Mucosa of descending colon (tissue), 3 donors: ENCODE measurements around the gene ESCO1. TPM values are rescaled to one million over a fixed set of nuclear protein-coding genes. Genes with fewer than 3 reads are reported as not detected.
A peak's percentile ranks its signal among the peaks of the same experiment; 100 is the strongest.
"Not testable (repeated sequence)": the region's sequence is repeated elsewhere in the genome, so short reads cannot be mapped to it uniquely, and the experiment has no call there.

Experiments used
- ATAC-seq: fragments of 200-7000 bp; cut with Tn5 transposase; one replicate; pipeline ENCODE4 v1.9.1; 2020; ENCODE audit warnings: mild to moderate bottlenecking, moderate library complexity
- DNase-seq, 3 donors: peaks; one replicate each; pipeline ENCODE4 v3.0.0-alpha.2; 2020
- H3K36me3 ChIP-seq: fragments of 200-600 bp; one replicate; pipeline ENCODE4 v1.8.0; 2021; ENCODE audit warnings: low read depth, mild to moderate bottlenecking
- H3K4me1 ChIP-seq: fragments of 200-600 bp; one replicate; pipeline ENCODE4 v1.8.0; 2021; ENCODE audit warnings: low read depth, mild to moderate bottlenecking
- H3K4me3 ChIP-seq: fragments of 200-600 bp; one replicate; pipeline ENCODE4 v1.8.0; 2021; ENCODE audit warnings: mild to moderate bottlenecking
- H3K9me3 ChIP-seq: fragments of 200-600 bp; one replicate; pipeline ENCODE4 v1.8.0; 2021; ENCODE audit warnings: mild to moderate bottlenecking
- CTCF ChIP-seq: fragments of 200-600 bp; IDR thresholded peaks from one replicate; pipeline ENCODE4 v1.8.0; 2022; ENCODE audit warnings: antibody characterized with exemption, mild to moderate bottlenecking
- intact Hi-C, 2 donors: fragments of 100-400 bp; cut with DNase I in 1 of 2; cut with micrococcal nuclease in 1 of 2; formaldehyde crosslinking; loops; one replicate each; pipeline versions ENCODE4 v1.11.0 to v1.11.1; 2022; cut with DNase I, micrococcal nuclease
- long read RNA-seq, 2 donors: library from polyadenylated mRNA; unstranded; transcript quantifications; one replicate each; pipeline ENCODE4 v2.0.0, GENCODE V29; 2019 to 2021
- total RNA-seq, 3 donors: library from RNA; stranded (reverse); fragmentation: NEBNext Ultra II Directional in 2 of 3; extraction: Animal tissue kit (Norgen Biotek cat#: 25700) in 2 of 3; gene quantifications; one replicate each; pipeline versions ENCODE4 v1.2.1 to v1.2.4, GENCODE V29; 2021 to 2023
- donor health status: DM: no; HTN: no; CAD: no; lungs with moderate emphysema.
- donor health status: DM: no; HTN: no; CAD: no.
- donor health status: DM: no; HTN: yes; CAD: no.

The ESCO1 gene, protein sequence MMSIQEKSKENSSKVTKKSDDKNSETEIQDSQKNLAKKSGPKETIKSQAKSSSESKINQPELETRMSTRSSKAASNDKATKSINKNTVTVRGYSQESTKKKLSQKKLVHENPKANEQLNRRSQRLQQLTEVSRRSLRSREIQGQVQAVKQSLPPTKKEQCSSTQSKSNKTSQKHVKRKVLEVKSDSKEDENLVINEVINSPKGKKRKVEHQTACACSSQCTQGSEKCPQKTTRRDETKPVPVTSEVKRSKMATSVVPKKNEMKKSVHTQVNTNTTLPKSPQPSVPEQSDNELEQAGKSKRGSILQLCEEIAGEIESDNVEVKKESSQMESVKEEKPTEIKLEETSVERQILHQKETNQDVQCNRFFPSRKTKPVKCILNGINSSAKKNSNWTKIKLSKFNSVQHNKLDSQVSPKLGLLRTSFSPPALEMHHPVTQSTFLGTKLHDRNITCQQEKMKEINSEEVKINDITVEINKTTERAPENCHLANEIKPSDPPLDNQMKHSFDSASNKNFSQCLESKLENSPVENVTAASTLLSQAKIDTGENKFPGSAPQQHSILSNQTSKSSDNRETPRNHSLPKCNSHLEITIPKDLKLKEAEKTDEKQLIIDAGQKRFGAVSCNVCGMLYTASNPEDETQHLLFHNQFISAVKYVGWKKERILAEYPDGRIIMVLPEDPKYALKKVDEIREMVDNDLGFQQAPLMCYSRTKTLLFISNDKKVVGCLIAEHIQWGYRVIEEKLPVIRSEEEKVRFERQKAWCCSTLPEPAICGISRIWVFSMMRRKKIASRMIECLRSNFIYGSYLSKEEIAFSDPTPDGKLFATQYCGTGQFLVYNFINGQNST
- 10 to 100 TPM; 14.8 to 18.0 (median 15.8) TPM for total RNA-seq
- long read RNA-seq, donor 1, full-length matches to known transcripts = 3 of 9 reads
- long read RNA-seq, donor 1, partial matches to known transcripts = 2 of 9 reads
- long read RNA-seq, donor 1, other reads (novel, unspliced or antisense) = 4 of 9 reads
- long read RNA-seq, donor 2, partial matches to known transcripts = 6 of 9 reads
- long read RNA-seq, donor 2, other reads (novel, unspliced or antisense) = 3 of 9 reads

DNA sequence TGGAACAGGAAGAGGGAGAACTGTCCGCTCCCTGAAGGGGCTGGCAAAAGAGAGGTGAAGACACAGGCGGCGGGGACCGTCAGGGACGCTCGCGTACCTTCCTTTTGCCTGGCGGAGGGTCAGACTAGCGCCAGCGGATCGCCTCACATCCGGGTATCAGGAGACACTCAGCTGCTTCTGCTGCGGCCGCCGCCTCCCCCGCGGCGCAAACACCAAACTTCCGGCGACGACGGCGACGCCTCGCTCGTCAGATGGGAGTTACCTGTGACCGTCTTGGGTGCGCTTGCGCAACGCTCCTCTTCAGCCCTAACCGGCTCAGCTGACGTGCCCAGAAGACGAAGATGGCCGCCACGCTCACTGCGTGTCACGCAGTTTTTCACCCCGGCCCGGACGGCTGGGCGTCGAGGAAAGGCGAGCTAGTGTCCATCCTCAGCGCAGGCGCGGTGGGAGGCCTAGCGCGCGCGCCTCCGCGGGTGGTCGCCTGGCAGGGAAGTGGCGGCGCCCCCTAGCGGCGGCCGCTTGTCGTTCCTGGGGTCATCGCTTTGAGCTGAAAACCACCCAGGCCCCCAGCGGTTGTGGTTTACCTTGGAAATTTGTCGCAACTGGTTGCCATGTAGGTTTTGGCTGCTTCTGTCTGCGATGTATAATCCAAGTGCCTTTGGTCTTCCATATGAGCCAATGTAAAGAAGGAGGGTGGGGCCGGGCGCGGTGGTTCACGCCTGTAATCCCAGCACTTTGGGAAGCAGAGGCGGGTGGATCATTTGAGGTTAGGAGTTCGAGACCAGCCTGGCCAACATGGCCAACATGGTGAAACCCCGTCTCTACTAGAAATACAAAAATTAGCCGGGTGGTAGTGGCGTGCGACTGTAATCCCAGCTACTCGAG, at the start of gene ESCO1:
TSS of gene ESCO1 (minus strand) at position 179 of the 885 bp plus-strand sequence. CDS start 25,861 bp downstream, outside the sequence.
- Histone ChIP-seq H3K9me3 (no peaks in the 10 kb centered on the region), H3K4me3 (peak within 1 kb of the TSS; percentile 84), H3K36me3 (no peaks in the 10 kb centered on the region), H3K4me1 (peaks cover 18% of the 10 kb centered on the region)
- TF ChIP-seq CTCF = peak; percentile 92
- DNase-seq = peak; percentile 95 to 99 (median 97)
- intact Hi-C loops = no loop called here
- ATAC-seq = peak; percentile 93

GRCh38 chr18:21640375-21640774, 39.9 kb upstream of the ESCO1 start:
- H3K36me3 ChIP-seq, DNase-seq, H3K9me3 ChIP-seq, intact Hi-C loops, H3K4me1 ChIP-seq, H3K4me3 ChIP-seq, ATAC-seq: not testable (repeated sequence)

DNA sequence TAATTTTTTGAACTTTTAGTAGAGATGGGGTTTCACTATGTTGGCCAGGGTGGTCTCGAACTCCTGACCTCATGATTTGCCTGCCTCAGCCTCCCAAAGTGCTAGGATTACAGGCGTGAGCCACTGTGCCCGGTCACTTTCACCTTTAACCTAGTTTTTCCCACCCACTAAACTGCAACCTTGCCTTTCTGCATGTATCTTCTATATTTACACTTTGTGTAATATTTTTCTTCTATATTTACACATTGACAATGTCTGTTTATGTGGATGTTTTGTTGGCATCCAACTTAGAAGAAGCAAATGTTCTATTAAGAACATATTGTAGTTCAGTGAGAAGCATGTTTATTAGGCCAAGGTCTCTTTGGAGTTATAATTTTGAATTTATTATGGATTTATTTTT, 38.3 kb upstream of the ESCO1 start:
- no peak for ATAC-seq
- Histone ChIP-seq H3K4me3 (no peak overlapping the region), H3K36me3 (no peaks in the 10 kb centered on the region), H3K9me3 (no peaks in the 10 kb centered on the region), H3K4me1 (peaks cover 5% of the 10 kb centered on the region)
- intact Hi-C loops = no loop called here
- DNase-seq = no peak
- no peak for TF ChIP-seq CTCF

GRCh38 chr18:21636769-21637168, 36.3 kb upstream of the ESCO1 start:
- intact Hi-C loops = no loop called here
- Histone ChIP-seq H3K4me1 (peaks cover 5% of the 10 kb centered on the region), H3K36me3 (no peaks in the 10 kb centered on the region), H3K9me3 (no peaks in the 10 kb centered on the region), H3K4me3 (no peak overlapping the region)
- ATAC-seq (no peak), DNase-seq (no peak)
- no peak for TF ChIP-seq CTCF

DNA sequence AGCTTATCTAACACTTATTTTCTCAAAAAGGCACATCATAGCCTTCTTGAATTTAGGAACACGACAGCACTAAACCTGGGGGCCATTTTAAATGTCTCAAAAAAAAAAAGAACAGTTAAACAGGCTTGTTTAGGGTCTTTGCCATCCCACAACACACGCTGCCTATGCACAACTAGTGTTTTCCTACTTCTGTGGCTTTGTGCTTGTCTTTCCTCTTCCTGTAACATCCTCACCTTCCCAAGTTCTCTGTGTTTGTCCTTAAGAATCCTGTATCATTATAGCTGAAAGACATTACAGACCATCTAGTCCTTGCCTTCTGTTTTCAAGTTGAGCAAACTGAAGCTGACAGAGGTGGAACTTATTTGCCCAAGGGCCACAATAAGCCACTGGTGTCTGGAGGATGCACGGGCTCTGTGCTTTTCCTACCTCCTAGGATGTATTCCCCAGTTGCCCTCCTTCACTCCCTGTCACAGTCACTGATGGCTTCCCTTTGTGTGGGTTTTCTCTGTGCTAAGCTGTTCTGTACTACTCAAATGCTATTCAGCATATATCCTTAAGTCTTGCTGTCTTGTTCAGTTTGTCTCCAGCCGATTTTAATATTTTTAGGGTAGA, 34.2 kb upstream of the ESCO1 start:
- Histone ChIP-seq H3K9me3 (no peaks in the 10 kb centered on the region), H3K36me3 (no peaks in the 10 kb centered on the region), H3K4me1 (peaks cover 5% of the 10 kb centered on the region), H3K4me3 (no peak overlapping the region)
- TF ChIP-seq CTCF = no peak
- ATAC-seq (no peak), DNase-seq (no peak)
- intact Hi-C loops = no loop called here
